Lower leg skin (tissue), 3 donors: ENCODE data around the gene RAB5B.
"Not testable (repeated sequence)": the region's sequence is repeated elsewhere in the genome, so short reads cannot be mapped to it uniquely, and the experiment has no call there.

Experiments
- POLR2A ChIP-seq, 2 donors: fragments of 450-650 bp; IDR thresholded peaks; one replicate each; pipeline ENCODE4 v1.6.1; 2016 to 2017; ENCODE audit warnings: antibody characterized with exemption in 2 of 2, mild to moderate bottlenecking in 1 of 2, moderate library complexity in 1 of 2
- TF ChIP-seq, protein P1 (sequence below), 3 donors: fragments of 450-650 bp; IDR thresholded peaks; one replicate each; pipeline ENCODE4 v1.5.1; 2016; ENCODE audit warnings: antibody characterized with exemption in 3 of 3, mild to moderate bottlenecking in 3 of 3, moderate library complexity in 2 of 3

DNA sequence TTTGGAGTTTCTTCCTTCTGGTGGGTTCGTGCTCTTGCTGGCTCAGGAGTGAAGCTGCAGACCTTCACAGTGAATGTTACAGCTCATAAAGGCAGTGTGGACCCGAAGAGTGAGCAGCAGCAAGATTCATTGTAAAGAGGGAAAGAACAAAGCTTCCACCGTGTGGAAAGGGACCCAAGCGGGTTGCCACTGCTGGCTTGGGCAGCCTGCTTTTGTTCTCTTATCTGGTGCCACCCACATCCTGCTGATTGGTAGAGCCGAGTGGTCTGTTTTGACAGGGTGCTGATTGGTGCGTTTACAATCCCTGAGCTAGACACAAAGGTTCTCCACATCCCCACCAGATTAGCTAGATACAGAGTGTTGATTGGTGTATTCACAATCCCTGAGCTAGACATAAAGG lies 25.6 kb downstream of the RAB5B start:
- TF ChIP-seq, protein P1, sequence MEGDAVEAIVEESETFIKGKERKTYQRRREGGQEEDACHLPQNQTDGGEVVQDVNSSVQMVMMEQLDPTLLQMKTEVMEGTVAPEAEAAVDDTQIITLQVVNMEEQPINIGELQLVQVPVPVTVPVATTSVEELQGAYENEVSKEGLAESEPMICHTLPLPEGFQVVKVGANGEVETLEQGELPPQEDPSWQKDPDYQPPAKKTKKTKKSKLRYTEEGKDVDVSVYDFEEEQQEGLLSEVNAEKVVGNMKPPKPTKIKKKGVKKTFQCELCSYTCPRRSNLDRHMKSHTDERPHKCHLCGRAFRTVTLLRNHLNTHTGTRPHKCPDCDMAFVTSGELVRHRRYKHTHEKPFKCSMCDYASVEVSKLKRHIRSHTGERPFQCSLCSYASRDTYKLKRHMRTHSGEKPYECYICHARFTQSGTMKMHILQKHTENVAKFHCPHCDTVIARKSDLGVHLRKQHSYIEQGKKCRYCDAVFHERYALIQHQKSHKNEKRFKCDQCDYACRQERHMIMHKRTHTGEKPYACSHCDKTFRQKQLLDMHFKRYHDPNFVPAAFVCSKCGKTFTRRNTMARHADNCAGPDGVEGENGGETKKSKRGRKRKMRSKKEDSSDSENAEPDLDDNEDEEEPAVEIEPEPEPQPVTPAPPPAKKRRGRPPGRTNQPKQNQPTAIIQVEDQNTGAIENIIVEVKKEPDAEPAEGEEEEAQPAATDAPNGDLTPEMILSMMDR (IDR thresholded peaks at IDR 0.05) = not testable (repeated sequence)
- TF ChIP-seq POLR2A (IDR thresholded peaks at IDR 0.05) = not testable (repeated sequence)
